Stomach (tissue), 9 donors: Measurements from ENCODE around the gene HLA-DPA1. TPM values are rescaled to one million over a fixed set of nuclear protein-coding genes. Genes with fewer than 3 reads are reported as not detected.

Experiments
- DNase-seq, 2 donors: peaks; one replicate each; pipeline versions ENCODE4 v3.0.0 to v3.0.0-alpha.2; 2013 to 2019
- H3K27ac ChIP-seq, 5 donors: fragments of 200-600 bp in 4 of 5; sonication (generic) in 4 of 5; one replicate each; pipeline ENCODE4 v1.5.1; 2013 to 2019; ENCODE audit warnings: mild to moderate bottlenecking in 1 of 5, moderate library complexity in 1 of 5
- H3K27me3 ChIP-seq, 3 donors: fragments of 200-600 bp; sonication (generic); one replicate each; pipeline ENCODE4 v1.5.1; 2017 to 2019; ENCODE audit warnings: mixed run types in 1 of 3
- H3K36me3 ChIP-seq, 4 donors: fragments of 200-600 bp; sonication (generic); 1 replicate in 3 of 4; 2 replicates in 1 of 4; pipeline ENCODE4 v1.5.1; 2016 to 2019
- H3K4me1 ChIP-seq, 4 donors: fragments of 200-600 bp; sonication (generic); one replicate each; pipeline ENCODE4 v1.5.1; 2016 to 2019
- H3K4me3 ChIP-seq, 4 donors: fragments of 200-600 bp; sonication (generic) in 3 of 4; one replicate each; pipeline ENCODE4 v1.5.1; 2016 to 2019; ENCODE audit warnings: mild to moderate bottlenecking in 1 of 4
- H3K9me3 ChIP-seq, 4 donors: fragments of 200-600 bp; sonication (generic); one replicate each; pipeline ENCODE4 v1.5.1; 2016 to 2019
- CTCF ChIP-seq, 7 experiments: fragments of 450-650 bp in 4 of 7; fragments of 200-600 bp in 3 of 7; sonication (generic) in 3 of 7; IDR thresholded peaks; one replicate each; pipeline ENCODE4 v1.5.1; 2016 to 2019; ENCODE audit warnings: antibody characterized with exemption in 7 of 7, control low read depth in 2 of 7, mild to moderate bottlenecking in 1 of 7
- EP300 ChIP-seq: sonication (generic); formaldehyde crosslinking; IDR thresholded peaks from one replicate; pipeline ENCODE4 v1.6.1; 2017; ENCODE audit warnings: antibody characterized with exemption
- POLR2A ChIP-seq, 4 donors: fragments of 450-650 bp; IDR thresholded peaks; one replicate each; pipeline ENCODE4 v1.6.1; 2016; ENCODE audit warnings: antibody characterized with exemption in 4 of 4, control low read depth in 2 of 4, mild to moderate bottlenecking in 1 of 4, moderate library complexity in 1 of 4
- POLR2AphosphoS5 ChIP-seq, 3 donors: sonication (generic); formaldehyde crosslinking; IDR thresholded peaks; one replicate each; pipeline ENCODE4 v1.6.1; 2016; ENCODE audit warnings: antibody characterized with exemption in 3 of 3
- WGBS, 5 donors: extraction: QIAGEN DNeasy Blood & Tissue Kit in 3 of 5; methylation state at CpG; one replicate each; pipeline versions ENCODE4 v1.1.5 to v1.1.7; 2013 to 2018; 5-methylcytosine and 5-hydroxymethylcytosine counted together
- intact Hi-C: fragments of 100-400 bp; cut with DNase I; formaldehyde crosslinking; loops from one replicate; pipeline ENCODE4 v1.15.1; 2023; ENCODE audit warnings: low total_unique reads
- polyA plus RNA-seq, 3 donors: library from polyadenylated mRNA; stranded (reverse); fragments of 200-250 nt; gene quantifications; one replicate each; pipeline ENCODE4 v1.2.3, GENCODE V29; 2013
- total RNA-seq, 5 donors: library from RNA; depleted of rRNA; stranded (reverse); fragments of >200 nt; gene quantifications; one replicate each; pipeline versions ENCODE4 v1.1.0 to v1.2.3, GENCODE V29; 2014 to 2016
- donor health status: healthy with polysubstance abuse.
- donor health status: Bipolar disorder and iron deficiency.
- donor health status: healthy.

HLA-DPA1 gene
- total and polyA plus RNA-seq, 8 donors: 0.29 to 171 (median 31.0) TPM

- Histone ChIP-seq H3K4me3 (no peak overlapping the region), H3K36me3 (no peaks in the 10 kb centered on the region), H3K27me3 (peaks cover 0 to 12% (median 4%) of the 10 kb centered on the region in 3 donors), H3K4me1 (peaks cover 15 to 35% (median 24%) of the 10 kb centered on the region in 4 donors), H3K27ac (peak overlapping the region in 1 of 5 donors; percentile 93), H3K9me3 (no peaks in the 10 kb centered on the region)
- 68 to 73% (median 71%) methylated on average over 4 of the region's 4 CpGs for WGBS, 5 donors
- no peak for DNase-seq
- intact Hi-C loops: no loop called here
- TF ChIP-seq EP300: no peak
- no peak for TF ChIP-seq POLR2A (IDR thresholded peaks at IDR 0.05)
- no peak for TF ChIP-seq POLR2AphosphoS5 (IDR thresholded peaks at IDR 0.05)
- no peak for TF ChIP-seq CTCF (IDR thresholded peaks at IDR 0.05)
Observed at GRCh38 chr6:33017018-33017417, 56.4 kb downstream of the HLA-DPA1 start.

- WGBS, 5 donors: 72 to 82% (median 81%) methylated on average over 11 of the region's 11 CpGs
- TF ChIP-seq CTCF (IDR thresholded peaks at IDR 0.05) (no peak), POLR2A (IDR thresholded peaks at IDR 0.05) (no peak)
- no peak for DNase-seq
- peak overlapping the region in 1 of 5 donors; percentile 38 for H3K27ac ChIP-seq
- no peaks in the 10 kb centered on the region for H3K36me3 ChIP-seq
- intact Hi-C loops: no loop called here
- peaks cover 0 to 23% (median 4%) of the 10 kb centered on the region in 3 donors for H3K27me3 ChIP-seq
- H3K4me3 ChIP-seq: no peak overlapping the region
- H3K9me3 ChIP-seq: no peaks in the 10 kb centered on the region
- peaks cover 15 to 35% (median 24%) of the 10 kb centered on the region in 4 donors for H3K4me1 ChIP-seq
Observed at GRCh38 chr6:33015798-33016197, 57.7 kb downstream of the HLA-DPA1 start.

GRCh38 chr6:33014841-33015634 lies 58.4 kb downstream of the HLA-DPA1 start:
- intact Hi-C loops: loop anchor here (5.0 kb wide), 1 partner anchor 67 kb away; no protein-coding TSS in a partner anchor
- Histone ChIP-seq H3K27ac (peak overlapping the region in 1 of 5 donors; percentile 32), H3K27me3 (peaks cover 0 to 29% (median 4%) of the 10 kb centered on the region in 3 donors), H3K9me3 (no peaks in the 10 kb centered on the region), H3K4me1 (peaks cover 15 to 35% (median 24%) of the 10 kb centered on the region in 4 donors), H3K4me3 (no peak overlapping the region), H3K36me3 (no peaks in the 10 kb centered on the region)
- WGBS, 5 donors: 21 to 27% (median 25%) methylated on average over 6 of the region's 6 CpGs
- peak; percentile 45 to 92 for DNase-seq
- TF ChIP-seq POLR2A (IDR thresholded peaks at IDR 0.05) (no peak), EP300 (no peak), CTCF (IDR thresholded peaks at IDR 0.05) (peak in 6 of 7 experiments; percentile 7 to 88 (median 84)), POLR2AphosphoS5 (IDR thresholded peaks at IDR 0.05) (peak in 1 of 3 donors; percentile 8)

Other genes starting within 250 kb of the HLA-DPA1 start
- gene TAP2, start 234.9 kb downstream of the HLA-DPA1 start, total RNA-seq: 100 to 1,000 TPM in 1 of 5 donors, 10 to 100 TPM in 3, 1 to 10 TPM in 1; 3.8 to 449 (median 12.2) TPM
- 10 to 100 TPM in 1 of 3 donors, 1 to 10 TPM in 2; 1.2 to 24.6 (median 4.4) TPM for gene TAP2, start 234.9 kb downstream of the HLA-DPA1 start, polyA plus RNA-seq
- gene PSMB8, start 229.6 kb downstream of the HLA-DPA1 start, total RNA-seq: 10 to 100 TPM in 3 of 5 donors, 1 to 10 TPM in 2; 2.7 to 32.1 (median 16.7) TPM
- 100 to 1,000 TPM in 2 of 3 donors, 10 to 100 TPM in 1; 88.6 to 177 (median 124) TPM for gene PSMB8, start 229.6 kb downstream of the HLA-DPA1 start, polyA plus RNA-seq
- 10 to 100 TPM; 16.0 to 54.7 (median 29.6) TPM for gene TAP1, start 219.9 kb downstream of the HLA-DPA1 start, total RNA-seq
- 100 to 1,000 TPM in 1 of 3 donors, 10 to 100 TPM in 2; 10.8 to 117 (median 15.5) TPM for gene TAP1, start 219.9 kb downstream of the HLA-DPA1 start, polyA plus RNA-seq
- gene PSMB9, start 219.5 kb downstream of the HLA-DPA1 start, total RNA-seq: 10 to 100 TPM in 1 of 5 donors, 1 to 10 TPM in 4; 5.4 to 18.7 (median 6.8) TPM
- gene PSMB9, start 219.5 kb downstream of the HLA-DPA1 start, polyA plus RNA-seq: 100 to 1,000 TPM in 1 of 3 donors, 10 to 100 TPM in 2; 33.2 to 107 (median 91.6) TPM
- gene HLA-DMB, start 132.6 kb downstream of the HLA-DPA1 start, total RNA-seq: 10 to 100 TPM in 2 of 5 donors, 1 to 10 TPM in 2, not detected in 1; 7.6 to 27.1 (median 13.4) TPM
- 10 to 100 TPM in 2 of 3 donors, 1 to 10 TPM in 1; 8.1 to 25.3 (median 11.8) TPM for gene HLA-DMB, start 132.6 kb downstream of the HLA-DPA1 start, polyA plus RNA-seq
- 100 to 1,000 TPM in 1 of 5 donors, 10 to 100 TPM in 2, 1 to 10 TPM in 1, under 1 TPM in 1; 0.87 to 129 (median 34.4) TPM for gene HLA-DMA, start 120.6 kb downstream of the HLA-DPA1 start, total RNA-seq
- 10 to 100 TPM; 15.1 to 93.2 (median 30.0) TPM for gene HLA-DMA, start 120.6 kb downstream of the HLA-DPA1 start, polyA plus RNA-seq
- gene BRD2, start 105.1 kb downstream of the HLA-DPA1 start, total RNA-seq: 100 to 1,000 TPM; 111 to 538 (median 190) TPM
- gene BRD2, start 105.1 kb downstream of the HLA-DPA1 start, polyA plus RNA-seq: 10 to 100 TPM; 70.7 to 78.7 (median 74.4) TPM
- 1 to 10 TPM in 2 of 5 donors, under 1 TPM in 2, not detected in 1; 0.45 to 3.9 (median 1.9) TPM for gene HLA-DOA, start 64.1 kb downstream of the HLA-DPA1 start, total RNA-seq
- gene HLA-DOA, start 64.1 kb downstream of the HLA-DPA1 start, polyA plus RNA-seq: 1 to 10 TPM in 1 of 3 donors, under 1 TPM in 2; 0.62 to 2.1 (median 0.92) TPM
- gene HLA-DPB1, start 2.3 kb upstream of the HLA-DPA1 start, total RNA-seq: 10 to 100 TPM in 4 of 5 donors, not detected in 1; 10.7 to 46.6 (median 31.9) TPM
- 10 to 100 TPM; 48.3 to 62.2 (median 51.1) TPM for gene HLA-DPB1, start 2.3 kb upstream of the HLA-DPA1 start, polyA plus RNA-seq
- 1 to 10 TPM in 1 of 5 donors, under 1 TPM in 2, not detected in 2; under 0.01 to 1.5 (median 0.87) TPM for gene COL11A2, start 118.8 kb upstream of the HLA-DPA1 start, total RNA-seq
- under 1 TPM in 2 of 3 donors, not detected in 1; 0.19 to 0.88 TPM for gene COL11A2, start 118.8 kb upstream of the HLA-DPA1 start, polyA plus RNA-seq
- 10 to 100 TPM in 3 of 5 donors, 1 to 10 TPM in 2; 2.9 to 50.4 (median 10.7) TPM for gene RXRB, start 127.0 kb upstream of the HLA-DPA1 start, total RNA-seq
- gene RXRB, start 127.0 kb upstream of the HLA-DPA1 start, polyA plus RNA-seq: 10 to 100 TPM; 15.9 to 32.7 (median 17.3) TPM
- 100 to 1,000 TPM in 1 of 5 donors, 10 to 100 TPM in 3, 1 to 10 TPM in 1; 9.3 to 119 (median 75.8) TPM for gene SLC39A7, start 127.2 kb upstream of the HLA-DPA1 start, total RNA-seq
- gene SLC39A7, start 127.2 kb upstream of the HLA-DPA1 start, polyA plus RNA-seq: 10 to 100 TPM; 33.6 to 59.8 (median 54.5) TPM
- 10 to 100 TPM in 2 of 5 donors, 1 to 10 TPM in 2, not detected in 1; 8.0 to 24.8 (median 14.5) TPM for gene HSD17B8, start 131.0 kb upstream of the HLA-DPA1 start, total RNA-seq
- 10 to 100 TPM; 21.5 to 29.9 (median 24.5) TPM for gene HSD17B8, start 131.0 kb upstream of the HLA-DPA1 start, polyA plus RNA-seq
- 100 to 1,000 TPM in 1 of 5 donors, 10 to 100 TPM in 4; 14.3 to 140 (median 20.7) TPM for gene RING1, start 134.9 kb upstream of the HLA-DPA1 start, total RNA-seq
- gene RING1, start 134.9 kb upstream of the HLA-DPA1 start, polyA plus RNA-seq: 10 to 100 TPM; 35.1 to 45.4 (median 37.4) TPM
- gene VPS52, start 198.2 kb upstream of the HLA-DPA1 start, total RNA-seq: 10 to 100 TPM; 39.7 to 89.3 (median 59.4) TPM
- gene VPS52, start 198.2 kb upstream of the HLA-DPA1 start, polyA plus RNA-seq: 10 to 100 TPM; 22.6 to 37.2 (median 25.3) TPM
- 1,000 to 10,000 TPM in 4 of 5 donors, 100 to 1,000 TPM in 1; 279 to 3,666 (median 1,718) TPM for gene RPS18, start 198.4 kb upstream of the HLA-DPA1 start, total RNA-seq
- 1,000 to 10,000 TPM; 4,575 to 9,227 (median 6,928) TPM for gene RPS18, start 198.4 kb upstream of the HLA-DPA1 start, polyA plus RNA-seq
- 10 to 100 TPM in 4 of 5 donors, not detected in 1; 10.8 to 42.9 (median 32.6) TPM for gene B3GALT4, start 203.5 kb upstream of the HLA-DPA1 start, total RNA-seq
- gene B3GALT4, start 203.5 kb upstream of the HLA-DPA1 start, polyA plus RNA-seq: 10 to 100 TPM in 2 of 3 donors, 1 to 10 TPM in 1; 9.8 to 11.5 (median 10.5) TPM
- gene WDR46, start 215.6 kb upstream of the HLA-DPA1 start, total RNA-seq: 10 to 100 TPM; 42.9 to 72.9 (median 54.5) TPM
- gene WDR46, start 215.6 kb upstream of the HLA-DPA1 start, polyA plus RNA-seq: 10 to 100 TPM; 47.5 to 65.1 (median 54.4) TPM
- 10 to 100 TPM in 3 of 5 donors, 1 to 10 TPM in 1, not detected in 1; 9.7 to 32.9 (median 12.8) TPM for gene PFDN6, start 216.0 kb upstream of the HLA-DPA1 start, total RNA-seq
- 100 to 1,000 TPM; 117 to 265 (median 202) TPM for gene PFDN6, start 216.0 kb upstream of the HLA-DPA1 start, polyA plus RNA-seq
- gene RGL2, start 225.3 kb upstream of the HLA-DPA1 start, total RNA-seq: 100 to 1,000 TPM in 1 of 5 donors, 10 to 100 TPM in 4; 10.4 to 103 (median 52.7) TPM
- gene RGL2, start 225.3 kb upstream of the HLA-DPA1 start, polyA plus RNA-seq: 100 to 1,000 TPM in 1 of 3 donors, 10 to 100 TPM in 2; 37.4 to 112 (median 44.3) TPM
- gene TAPBP, start 240.4 kb upstream of the HLA-DPA1 start, total RNA-seq: 100 to 1,000 TPM in 2 of 5 donors, 10 to 100 TPM in 3; 29.0 to 242 (median 59.5) TPM
- 10 to 100 TPM; 17.0 to 53.5 (median 37.5) TPM for gene TAPBP, start 240.4 kb upstream of the HLA-DPA1 start, polyA plus RNA-seq
- 10 to 100 TPM in 4 of 5 donors, 1 to 10 TPM in 1; 1.2 to 45.2 (median 11.9) TPM for gene ZBTB22, start 244.1 kb upstream of the HLA-DPA1 start, total RNA-seq
- 10 to 100 TPM in 2 of 3 donors, 1 to 10 TPM in 1; 9.8 to 11.8 (median 10.5) TPM for gene ZBTB22, start 244.1 kb upstream of the HLA-DPA1 start, polyA plus RNA-seq
- 100 to 1,000 TPM in 2 of 5 donors, 10 to 100 TPM in 3; 18.2 to 127 (median 59.8) TPM for gene DAXX, start 249.3 kb upstream of the HLA-DPA1 start, total RNA-seq
- 10 to 100 TPM; 27.5 to 31.3 (median 27.5) TPM for gene DAXX, start 249.3 kb upstream of the HLA-DPA1 start, polyA plus RNA-seq